ENCODE results near the gene TMEM131L. TPM values are rescaled to one million over a fixed set of nuclear protein-coding genes. Genes with fewer than 3 reads are reported as not detected.

Gene TMEM131L
- total RNA-seq, 2 donors from 2014 or later: 4.8 to 6.2 TPM

- Histone ChIP-seq H3K4me1 (no peaks in the 10 kb centered on the region), H3K27ac (no peak overlapping the region), H3K36me3 (no peaks in the 10 kb centered on the region), H3K4me3 (no peak overlapping the region), H3K9ac (ENCODE audit: low read depth in 2 of 2, low read length in 2 of 2) (no peak overlapping the region), H3K9me3 (no peaks in the 10 kb centered on the region), H3K27me3 (no peaks in the 10 kb centered on the region)
- intact Hi-C loops (cut with DNase I): no loop called here
- DNase-seq: no peak
- peak; percentile 23 for TF ChIP-seq CTCF (IDR thresholded peaks at IDR 0.05)
Observed at GRCh38 chr4:153645183-153645582, 179.0 kb downstream of the TMEM131L start.

GRCh38 chr4:153646261-153646660, 180.1 kb downstream of the TMEM131L start:
- intact Hi-C loops (cut with DNase I): no loop called here
- no peak for TF ChIP-seq CTCF (IDR thresholded peaks at IDR 0.05)
- H3K9me3 ChIP-seq: no peaks in the 10 kb centered on the region

GRCh38 chr4:153646978-153647377, 180.8 kb downstream of the TMEM131L start:
- no peaks in the 10 kb centered on the region for H3K9me3 ChIP-seq
- TF ChIP-seq CTCF (IDR thresholded peaks at IDR 0.05): no peak
- no peak for DNase-seq
- H3K9ac ChIP-seq (ENCODE audit: low read depth in 2 of 2, low read length in 2 of 2): no peak overlapping the region
- no peaks in the 10 kb centered on the region for H3K4me1 ChIP-seq
- H3K27ac ChIP-seq: no peak overlapping the region
- H3K4me3 ChIP-seq: no peak overlapping the region
- no peaks in the 10 kb centered on the region for H3K27me3 ChIP-seq
- H3K36me3 ChIP-seq: no peaks in the 10 kb centered on the region
- intact Hi-C loops (cut with DNase I): no loop called here

More at GRCh38 chr4:153646261-153646660, 180.1 kb downstream of the TMEM131L start:
- Histone ChIP-seq H3K27me3 (no peaks in the 10 kb centered on the region), H3K9ac (ENCODE audit: low read depth in 2 of 2, low read length in 2 of 2) (no peak overlapping the region), H3K36me3 (no peaks in the 10 kb centered on the region), H3K27ac (no peak overlapping the region), H3K4me3 (no peak overlapping the region), H3K4me1 (no peaks in the 10 kb centered on the region)
- DNase-seq: no peak

GRCh38 chr4:153647975-153648374, 181.8 kb downstream of the TMEM131L start:
- Histone ChIP-seq H3K27ac (no peak overlapping the region), H3K9ac (ENCODE audit: low read depth in 2 of 2, low read length in 2 of 2) (no peak overlapping the region), H3K4me1 (no peaks in the 10 kb centered on the region), H3K4me3 (no peak overlapping the region), H3K9me3 (no peaks in the 10 kb centered on the region), H3K27me3 (no peaks in the 10 kb centered on the region), H3K36me3 (no peaks in the 10 kb centered on the region)
- no peak for DNase-seq
- intact Hi-C loops (cut with DNase I): no loop called here
- no peak for TF ChIP-seq CTCF (IDR thresholded peaks at IDR 0.05)

- no peaks in the 10 kb centered on the region for H3K36me3 ChIP-seq
- no peaks in the 10 kb centered on the region for H3K9me3 ChIP-seq
- no peak for DNase-seq
- no peaks in the 10 kb centered on the region for H3K4me1 ChIP-seq
- no peak overlapping the region for H3K9ac ChIP-seq (ENCODE audit: low read depth in 2 of 2, low read length in 2 of 2)
- H3K27me3 ChIP-seq: no peaks in the 10 kb centered on the region
- no peak overlapping the region for H3K27ac ChIP-seq
- no peak overlapping the region for H3K4me3 ChIP-seq
- TF ChIP-seq CTCF (IDR thresholded peaks at IDR 0.05): no peak
- intact Hi-C loops (cut with DNase I): no loop called here
Observed at GRCh38 chr4:153649572-153649991, 183.4 kb downstream of the TMEM131L start.

- H3K36me3 ChIP-seq: no peaks in the 10 kb centered on the region
- no peak overlapping the region for H3K27ac ChIP-seq
- no peak overlapping the region for H3K4me3 ChIP-seq
- no peaks in the 10 kb centered on the region for H3K27me3 ChIP-seq
- H3K9ac ChIP-seq (ENCODE audit: low read depth in 2 of 2, low read length in 2 of 2): no peak overlapping the region
- TF ChIP-seq CTCF (IDR thresholded peaks at IDR 0.05): no peak
- no peaks in the 10 kb centered on the region for H3K4me1 ChIP-seq
- H3K9me3 ChIP-seq: no peaks in the 10 kb centered on the region
- intact Hi-C loops (cut with DNase I): no loop called here
- DNase-seq: no peak
Observed at GRCh38 chr4:153651116-153651515, 185.0 kb downstream of the TMEM131L start.
